IMR-90 (cell line): ENCODE results near the gene PRPF8. TPM values are rescaled to one million over a fixed set of nuclear protein-coding genes. Genes with fewer than 3 reads are reported as not detected.

Experiments used
- ATAC-seq: fragments of 200-7000 bp; cut with Tn5 transposase; 2 replicates; pipeline ENCODE4 v1.9.1; 2020; ENCODE audit warnings: low read depth, mild to moderate bottlenecking, moderate library complexity
- BruUV-seq: library from RNA; stranded (reverse); fragments of 400-500 nt; replicated peaks from 2 replicates; lab custom pipeline; 2021; lab: Mats Ljungman, UMichigan
- CTCF ChIA-PET: fragments of 300-600 bp; formaldehyde crosslinking; extraction: SDS; loops from one replicate; lab custom pipeline; 2021; ENCODE audit warnings: antibody characterized with exemption; lab: Yijun Ruan, JAX
- POLR2A ChIA-PET: fragments of 300-600 bp; sonication (Branson Sonifier 250); formaldehyde crosslinking; loops from one replicate; lab custom pipeline; 2022; ENCODE audit warnings: antibody characterized with exemption; ENCODE audit not compliant: unreplicated experiment; lab: Charles Lee
- DNase-seq: peaks from one replicate; pipeline ENCODE4 v3.0.0; 2013
- H2AFZ ChIP-seq: replicated peaks from 2 replicates; pipeline ENCODE3; 2013; ENCODE audit warnings: low read length, mild to moderate bottlenecking; ENCODE audit not compliant: poor library complexity
- H2AK5ac ChIP-seq: 2 replicates; pipeline ENCODE4 v1.6.1; 2013; ENCODE audit warnings: low read depth, low read length, inconsistent platforms
- H2AK9ac ChIP-seq: replicated peaks from 2 replicates; pipeline ENCODE3; 2013; ENCODE audit warnings: mild to moderate bottlenecking, low read depth, low read length, moderate library complexity; ENCODE audit not compliant: poor library complexity
- H2BK120ac ChIP-seq: 2 replicates; pipeline ENCODE4 v1.6.1; 2013; ENCODE audit warnings: low read depth, low read length, inconsistent platforms
- H2BK15ac ChIP-seq: 3 replicates; pipeline ENCODE4 v1.6.1; 2013; ENCODE audit warnings: low read depth, low read length, inconsistent platforms
- H2BK20ac ChIP-seq: 2 replicates; pipeline ENCODE4 v1.6.1; 2013; ENCODE audit warnings: low read depth, mild to moderate bottlenecking, inconsistent platforms, low read length, moderate library complexity
- H2BK5ac ChIP-seq: 2 replicates; pipeline ENCODE4 v1.6.1; 2013; ENCODE audit warnings: mild to moderate bottlenecking, low read depth, low read length, inconsistent platforms; ENCODE audit not compliant: poor library complexity, severe bottlenecking
- H3K14ac ChIP-seq: replicated peaks from 2 replicates; pipeline ENCODE4 v1.6.1; 2013; ENCODE audit warnings: low read depth, low read length, inconsistent platforms
- H3K18ac ChIP-seq: 2 replicates; pipeline ENCODE4 v1.6.1; 2013; ENCODE audit warnings: low read depth, low read length, control low read depth
- H3K23ac ChIP-seq: 2 replicates; pipeline ENCODE4 v1.6.1; 2013; ENCODE audit warnings: low read depth, low read length, inconsistent platforms
- H3K27ac ChIP-seq: 2 replicates; pipeline ENCODE4 v1.5.1; 2013; ENCODE audit warnings: mild to moderate bottlenecking, control low read depth, low read length; ENCODE audit not compliant: insufficient read depth
- H3K27me3 ChIP-seq: 2 replicates; pipeline ENCODE4 v1.6.1; 2013; ENCODE audit warnings: low read length; ENCODE audit not compliant: control insufficient read depth, insufficient read depth
- H3K36me3 ChIP-seq: 2 replicates; pipeline ENCODE4 v1.6.1; 2013; ENCODE audit warnings: low read length, mixed read lengths; ENCODE audit not compliant: control insufficient read depth, insufficient read depth
- H3K4ac ChIP-seq: 2 replicates; pipeline ENCODE4 v1.6.1; 2013; ENCODE audit warnings: low read depth, low read length, inconsistent platforms
- H3K4me1 ChIP-seq: 2 replicates; pipeline ENCODE4 v1.6.1; 2013; ENCODE audit warnings: low read length, mixed read lengths; ENCODE audit not compliant: control insufficient read depth, insufficient read depth
- H3K4me2 ChIP-seq: 2 replicates; pipeline ENCODE4 v1.6.1; 2013; ENCODE audit warnings: low read depth, mild to moderate bottlenecking, control low read depth, low read length, moderate library complexity
- H3K4me3 ChIP-seq: 2 replicates; pipeline ENCODE4 v1.5.1; 2013; ENCODE audit warnings: low read depth, mild to moderate bottlenecking, control low read depth, low read length, moderate library complexity; ENCODE audit not compliant: insufficient read depth
- H3K56ac ChIP-seq: 2 replicates; pipeline ENCODE4 v1.6.1; 2013; ENCODE audit warnings: low read length, inconsistent platforms; ENCODE audit not compliant: insufficient read depth; ENCODE audit errors: extremely low read depth
- H3K79me1 ChIP-seq, 2 experiments: 2 replicates each; pipeline ENCODE4 v1.6.1; 2013; ENCODE audit warnings: low read length in 2 of 2, inconsistent platforms in 1 of 2, low read depth in 1 of 2
- H3K9ac ChIP-seq: 2 replicates; pipeline ENCODE4 v1.6.1; 2013; ENCODE audit warnings: low read depth, low read length, control low read depth
- H3K9me1 ChIP-seq: 2 replicates; pipeline ENCODE4 v1.6.1; 2013; ENCODE audit warnings: low read length, inconsistent platforms; ENCODE audit not compliant: insufficient read depth
- H3K9me3 ChIP-seq: 2 replicates; pipeline ENCODE4 v1.6.1; 2013; ENCODE audit warnings: low read length; ENCODE audit not compliant: control insufficient read depth, insufficient read depth
- H4K20me1 ChIP-seq: 2 replicates; pipeline ENCODE4 v1.6.1; 2013; ENCODE audit warnings: low read length, inconsistent platforms; ENCODE audit not compliant: insufficient read depth
- H4K5ac ChIP-seq: 2 replicates; pipeline ENCODE4 v1.6.1; 2013; ENCODE audit warnings: mild to moderate bottlenecking, low read depth, low read length, control low read depth
- H4K8ac ChIP-seq, 2 experiments: 2 replicates each; pipeline ENCODE4 v1.6.1; 2013; ENCODE audit warnings: low read depth in 2 of 2, low read length in 2 of 2, control low read depth in 1 of 2, inconsistent platforms in 1 of 2
- H4K91ac ChIP-seq: 2 replicates; pipeline ENCODE4 v1.6.1; 2013; ENCODE audit warnings: low read depth, low read length, inconsistent platforms; ENCODE audit not compliant: insufficient read depth
- BHLHE40 ChIP-seq: fragments of 150-350 bp; IDR thresholded peaks from 2 replicates; pipeline ENCODE4 v1.6.1; 2016; ENCODE audit warnings: mild to moderate bottlenecking, low read depth, low read length
- CEBPB ChIP-seq: IDR thresholded peaks from 2 replicates; pipeline ENCODE4 v1.6.1; 2012; ENCODE audit warnings: low read depth, low read length, improper control_type of control experiment
- CHD1 ChIP-seq: IDR thresholded peaks from 2 replicates; pipeline ENCODE4 v1.6.1; 2012; ENCODE audit warnings: low read depth, low read length, improper control_type of control experiment
- FOS ChIP-seq: fragments of 150-350 bp; IDR thresholded peaks from 2 replicates; pipeline ENCODE4 v1.6.1; 2016; ENCODE audit warnings: low read depth, low read length
- MAFK ChIP-seq: IDR thresholded peaks from 2 replicates; pipeline ENCODE4 v1.6.1; 2012; ENCODE audit warnings: low read depth, low read length, improper control_type of control experiment
- MXI1 ChIP-seq: IDR thresholded peaks from 2 replicates; pipeline ENCODE4 v1.6.1; 2012; ENCODE audit warnings: low read depth, mild to moderate bottlenecking, low read length, moderate library complexity, borderline replicate concordance
- NFE2L2 ChIP-seq: fragments of 150-350 bp; IDR thresholded peaks from 2 replicates; pipeline ENCODE4 v1.6.1; 2016; ENCODE audit warnings: low read depth, mild to moderate bottlenecking, low read length
- POLR2A ChIP-seq: IDR thresholded peaks from 2 replicates; pipeline ENCODE4 v1.6.1; 2012; ENCODE audit warnings: mild to moderate bottlenecking, low read depth, low read length
- RCOR1 ChIP-seq: IDR thresholded peaks from 2 replicates; pipeline ENCODE4 v1.6.1; 2012; ENCODE audit warnings: mild to moderate bottlenecking, low read length, improper control_type of control experiment; ENCODE audit not compliant: insufficient replicate concordance
- SMC3 ChIP-seq: fragments of 150-350 bp; IDR thresholded peaks from 2 replicates; pipeline ENCODE4 v1.6.1; 2016; ENCODE audit warnings: low read depth, mild to moderate bottlenecking, antibody characterized with exemption, low read length, moderate library complexity
- WGBS, 2 experiments: methylation state at CpG; one replicate each; pipeline versions ENCODE4 v1.1.5 to v1.1.7; 2013; ENCODE audit warnings: missing lambda C conversion rate in 2 of 2; ENCODE audit not compliant: insufficient read length in 1 of 2; ENCODE audit errors: extremely low coverage in 2 of 2; 5-methylcytosine and 5-hydroxymethylcytosine counted together
- dilution Hi-C: fragments of 300-500 bp; cut with HindIII; formaldehyde crosslinking; loops from one replicate; pipeline ENCODE4 v1.14.3; 2018; ENCODE audit warnings: low sequenced_read_pairs; ENCODE audit not compliant: unreplicated experiment
- in situ Hi-C: fragments of 300-500 bp; cut with MboI; formaldehyde crosslinking; loops from 3 replicates; pipeline ENCODE4 v1.14.3; 2019; ENCODE audit warnings: low sequenced_read_pairs, inconsistent platforms, mixed read lengths
- intact Hi-C: fragments of 100-400 bp; cut with micrococcal nuclease; formaldehyde crosslinking; loops from 2 replicates; pipeline ENCODE4 v1.10.0; 2022
- polyA plus RNA-seq, 3 experiments: library from polyadenylated mRNA; depleted of rRNA; stranded (reverse); fragments of >200 nt; gene quantifications; 2 replicates each; pipeline ENCODE4 v1.2.3, GENCODE V29; 2012; ENCODE audit warnings: low replicate concordance in 1 of 3
- total RNA-seq: library from RNA; depleted of rRNA; stranded (reverse); fragments of >200 nt; gene quantifications from 2 replicates; pipeline ENCODE4 v1.2.3, GENCODE V29; 2012
- TF ChIP-seq, protein P1 (sequence below): fragments of 150-350 bp; IDR thresholded peaks from 2 replicates; pipeline ENCODE4 v1.6.1; 2017; ENCODE audit warnings: mild to moderate bottlenecking, antibody characterized with exemption, low read length, low read depth
- TF ChIP-seq, protein P2 (sequence below): conservative IDR thresholded peaks from 2 replicates; pipeline ENCODE4 v1.5.1; 2012; ENCODE audit warnings: mild to moderate bottlenecking, low read depth, low read length, improper control_type of control experiment

PRPF8 gene
- total and polyA plus RNA-seq, 2 of the 4 experiments (the other 2 are of a cell fraction) = 141 to 160 TPM

DNA sequence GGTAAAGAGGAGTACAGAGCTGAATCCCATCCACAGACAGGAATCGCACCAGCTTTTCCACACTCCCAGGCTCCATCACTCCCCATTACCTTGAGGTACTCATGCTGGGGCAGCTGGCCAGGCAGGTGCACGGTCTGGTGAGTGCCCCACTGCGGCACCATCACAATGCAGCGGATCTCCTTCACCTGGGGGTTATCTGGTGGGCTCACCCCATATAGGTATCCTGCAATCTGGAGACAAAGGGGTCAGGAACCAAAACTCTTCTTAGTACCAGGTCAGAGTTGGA is 33.2 kb downstream of the PRPF8 start:
- dilution Hi-C loops (no loop called here), intact Hi-C loops (no loop called here), in situ Hi-C loops (loop anchor here (10.0 kb wide), 1 partner anchor 133 kb away; no protein-coding TSS in a partner anchor)
- H4K8ac ChIP-seq = no peak overlapping the region
- no peak overlapping the region for H3K4me2 ChIP-seq
- H2BK15ac ChIP-seq = no peak overlapping the region
- no peak overlapping the region for H3K18ac ChIP-seq
- no peak overlapping the region for H3K9ac ChIP-seq
- H3K9me3 ChIP-seq = no peaks in the 10 kb centered on the region
- no peak overlapping the region for H3K14ac ChIP-seq
- no peak overlapping the region for H2BK20ac ChIP-seq
- H3K27ac ChIP-seq = no peak overlapping the region
- no peak overlapping the region for H3K4me3 ChIP-seq
- H3K4me1 ChIP-seq = peaks cover 17% of the 10 kb centered on the region
- peaks cover 8 to 16% of the 10 kb centered on the region in 2 experiments for H3K79me1 ChIP-seq
- BruUV-seq = no TSS peak
- no peak overlapping the region for H2BK5ac ChIP-seq
- H3K4ac ChIP-seq = no peak overlapping the region
- no CpG with 5 or more reads among the region's 4 CpGs for WGBS, 2 experiments
- DNase-seq = no peak
- H2AFZ ChIP-seq = peak overlapping the region; percentile 38
- H4K5ac ChIP-seq = no peak overlapping the region
- peaks cover 54% of the 10 kb centered on the region for H3K36me3 ChIP-seq
- peaks cover 14% of the 10 kb centered on the region for H3K9me1 ChIP-seq
- no peak overlapping the region for H3K56ac ChIP-seq
- no peak overlapping the region for H2BK120ac ChIP-seq
- no peak for ATAC-seq
- H2AK9ac ChIP-seq = no peak overlapping the region
- H2AK5ac ChIP-seq = no peak overlapping the region
- H4K20me1 ChIP-seq = peaks cover 24% of the 10 kb centered on the region
- H3K23ac ChIP-seq = no peak overlapping the region
- H3K27me3 ChIP-seq = no peaks in the 10 kb centered on the region
- POLR2A ChIA-PET = no interaction called here
- CTCF ChIA-PET = no interaction called here
- TF ChIP-seq CEBPB (no peak), CHD1 (no peak), POLR2A (no peak), SMC3 (no peak), RCOR1 (no peak), FOS (no peak), MAFK (no peak), MXI1 (no peak), NFE2L2 (no peak), BHLHE40 (no peak)
- TF ChIP-seq, protein P1, sequence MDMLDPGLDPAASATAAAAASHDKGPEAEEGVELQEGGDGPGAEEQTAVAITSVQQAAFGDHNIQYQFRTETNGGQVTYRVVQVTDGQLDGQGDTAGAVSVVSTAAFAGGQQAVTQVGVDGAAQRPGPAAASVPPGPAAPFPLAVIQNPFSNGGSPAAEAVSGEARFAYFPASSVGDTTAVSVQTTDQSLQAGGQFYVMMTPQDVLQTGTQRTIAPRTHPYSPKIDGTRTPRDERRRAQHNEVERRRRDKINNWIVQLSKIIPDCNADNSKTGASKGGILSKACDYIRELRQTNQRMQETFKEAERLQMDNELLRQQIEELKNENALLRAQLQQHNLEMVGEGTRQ = no peak
- TF ChIP-seq, protein P2, sequence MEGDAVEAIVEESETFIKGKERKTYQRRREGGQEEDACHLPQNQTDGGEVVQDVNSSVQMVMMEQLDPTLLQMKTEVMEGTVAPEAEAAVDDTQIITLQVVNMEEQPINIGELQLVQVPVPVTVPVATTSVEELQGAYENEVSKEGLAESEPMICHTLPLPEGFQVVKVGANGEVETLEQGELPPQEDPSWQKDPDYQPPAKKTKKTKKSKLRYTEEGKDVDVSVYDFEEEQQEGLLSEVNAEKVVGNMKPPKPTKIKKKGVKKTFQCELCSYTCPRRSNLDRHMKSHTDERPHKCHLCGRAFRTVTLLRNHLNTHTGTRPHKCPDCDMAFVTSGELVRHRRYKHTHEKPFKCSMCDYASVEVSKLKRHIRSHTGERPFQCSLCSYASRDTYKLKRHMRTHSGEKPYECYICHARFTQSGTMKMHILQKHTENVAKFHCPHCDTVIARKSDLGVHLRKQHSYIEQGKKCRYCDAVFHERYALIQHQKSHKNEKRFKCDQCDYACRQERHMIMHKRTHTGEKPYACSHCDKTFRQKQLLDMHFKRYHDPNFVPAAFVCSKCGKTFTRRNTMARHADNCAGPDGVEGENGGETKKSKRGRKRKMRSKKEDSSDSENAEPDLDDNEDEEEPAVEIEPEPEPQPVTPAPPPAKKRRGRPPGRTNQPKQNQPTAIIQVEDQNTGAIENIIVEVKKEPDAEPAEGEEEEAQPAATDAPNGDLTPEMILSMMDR = no peak
- H4K91ac ChIP-seq = no peak overlapping the region
